ENCODE data around the gene SDCBP2. TPM values are rescaled to one million over a fixed set of nuclear protein-coding genes. Genes with fewer than 3 reads are reported as not detected.

Gene SDCBP2
- total and polyA plus RNA-seq, 2 of the 4 experiments (the other 2 are of a cell fraction): 0.54 to 1.3 TPM

- TF ChIP-seq CHD1 (IDR thresholded peaks at IDR 0.05; ENCODE audit: low read depth, low read length): no peak
- TF ChIP-seq RFX5 (IDR thresholded peaks at IDR 0.05; ENCODE audit: low read depth, low read length): no peak
- no peak for TF ChIP-seq MAFK (IDR thresholded peaks at IDR 0.05; ENCODE audit: low read depth, low read length)
- TF ChIP-seq NFE2L2 (IDR thresholded peaks at IDR 0.05; ENCODE audit: low read depth, low read length): no peak
- TF ChIP-seq, protein P1, sequence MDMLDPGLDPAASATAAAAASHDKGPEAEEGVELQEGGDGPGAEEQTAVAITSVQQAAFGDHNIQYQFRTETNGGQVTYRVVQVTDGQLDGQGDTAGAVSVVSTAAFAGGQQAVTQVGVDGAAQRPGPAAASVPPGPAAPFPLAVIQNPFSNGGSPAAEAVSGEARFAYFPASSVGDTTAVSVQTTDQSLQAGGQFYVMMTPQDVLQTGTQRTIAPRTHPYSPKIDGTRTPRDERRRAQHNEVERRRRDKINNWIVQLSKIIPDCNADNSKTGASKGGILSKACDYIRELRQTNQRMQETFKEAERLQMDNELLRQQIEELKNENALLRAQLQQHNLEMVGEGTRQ (IDR thresholded peaks at IDR 0.05; ENCODE audit: low read depth, low read length): no peak
- TF ChIP-seq SMC3 (IDR thresholded peaks at IDR 0.05; ENCODE audit: low read depth, low read length): no peak
- no peak for TF ChIP-seq MAZ (IDR thresholded peaks at IDR 0.05; ENCODE audit: borderline replicate concordance, low read depth, low read length)
These were observed 7.2 kb upstream of the SDCBP2 start (continued) for GRCh38 chr20:1335961-1336698.

All from IMR-90 (cell line).